Left hindlimb (tissue), 1 donor: ENCODE data around the gene FSHB.

Experiments
- DNase-seq: peaks from one replicate; pipeline ENCODE4 v3.0.0-alpha.2; 2018

Gene FSHB

DNA sequence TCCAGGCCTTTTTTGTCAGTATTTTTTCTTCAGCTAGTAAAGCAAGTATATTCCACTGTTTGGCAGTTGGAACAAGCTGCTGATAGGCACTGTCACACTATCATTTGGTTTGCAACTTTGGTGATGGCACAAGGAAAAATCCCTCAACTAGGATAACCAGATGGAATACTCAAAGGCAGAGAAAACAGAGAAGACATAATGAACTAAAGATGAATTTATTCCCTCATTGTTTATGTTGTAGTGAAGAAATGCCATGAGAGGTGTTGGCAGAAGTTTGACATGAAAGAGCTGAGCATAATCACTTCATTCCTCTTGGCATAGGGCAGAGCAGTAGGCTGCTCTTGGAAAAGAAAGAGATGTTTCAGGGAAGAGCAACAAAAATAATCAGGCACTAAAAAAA, 39.9 kb downstream of the FSHB start:
- no peak for DNase-seq

- DNase-seq = no peak
Observed at GRCh38 chr11:30277176-30277575, 46.4 kb downstream of the FSHB start.

- DNase-seq = no peak
Observed at GRCh38 chr11:30279796-30280195, 49.0 kb downstream of the FSHB start.

GRCh38 chr11:30281476-30282288, 50.9 kb downstream of the FSHB start:
- DNase-seq = no peak

GRCh38 chr11:30282289-30282631, 51.4 kb downstream of the FSHB start:
- DNase-seq = no peak
